Measurements from ENCODE around the gene RFC2. TPM values are rescaled to one million over a fixed set of nuclear protein-coding genes. Genes with fewer than 3 reads are reported as not detected.
A peak's percentile ranks its signal among the peaks of the same experiment; 100 is the strongest.

Gene RFC2
- polyA plus RNA-seq, 1 of the 3 experiments (the other 2 are of a cell fraction): 31.2 TPM

GRCh38 chr7:74182453-74183090 lies 71.6 kb downstream of the RFC2 start:
- Histone ChIP-seq H3K9me2 (no peaks in the 10 kb centered on the region), H3F3A (replicated peaks; ENCODE audit: insufficient read depth) (peaks cover 7% of the 10 kb centered on the region), H3K79me2 (ENCODE audit: insufficient read depth) (peaks cover 100% of the 10 kb centered on the region), H3K4me3 (ENCODE audit: low read depth in 2 of 2, low read length in 1 of 2) (no peak overlapping the region), H3K36me3 (replicated peaks in 1 of 2; ENCODE audit: control insufficient read depth in 1 of 2, insufficient read depth in 2 of 2, low read length in 1 of 2) (peaks cover 21 to 37% of the 10 kb centered on the region in 2 experiments), H3K4me2 (no peak overlapping the region), H3K27me3 (ENCODE audit: insufficient read depth) (no peaks in the 10 kb centered on the region), H3K9ac (no peak overlapping the region), H2AFZ (ENCODE audit: low read depth) (no peak overlapping the region), H3K9me3 (no peaks in the 10 kb centered on the region), H3K27ac (ENCODE audit: low read depth in 2 of 2, low read length in 1 of 2) (peak overlapping the region in 1 of 2 experiments; percentile 2; a peak in 2 of 4 replicates), H3K4me1 (ENCODE audit: control insufficient read depth in 1 of 2, insufficient read depth in 2 of 2, low read depth in 1 of 2, low read length in 1 of 2) (peaks cover 13 to 22% of the 10 kb centered on the region in 2 experiments; a peak in 2 of 4 replicates), H4K20me1 (ENCODE audit: insufficient read depth) (peaks cover 100% of the 10 kb centered on the region)
- WGBS (ENCODE audit: low lambda C conversion rate): 93% methylated on average over 6 of the region's 6 CpGs
- no peak for DNase-seq
- ChIA-PET POLR2A (interaction anchor here (3.0 kb wide), 1 partner anchor 8 kb away, joined by 16 read pairs; the partner anchor contains the start of gene EIF4H), CTCF (interaction anchor here (0.8 to 6.8 kb wide), 11 partner anchors 7 to 317 kb away, joined by 3 to 50 read pairs (median 8); no protein-coding TSS in a partner anchor)
- TF ChIP-seq POLR2AphosphoS5 (IDR thresholded peaks at IDR 0.05; ENCODE audit: low read depth, low read length): no peak
- no peak for TF ChIP-seq CTCF (IDR thresholded peaks at IDR 0.05)
- TF ChIP-seq MAX (IDR thresholded peaks at IDR 0.05; ENCODE audit: low read depth): no peak
- no peak for TF ChIP-seq YY1 (IDR thresholded peaks at IDR 0.05; ENCODE audit: low read depth)
- no peak for TF ChIP-seq JUND (IDR thresholded peaks at IDR 0.05)
- no peak for TF ChIP-seq GATA2 (CRISPR knock-in tag; IDR thresholded peaks at IDR 0.05)
- no peak for TF ChIP-seq RCOR1 (IDR thresholded peaks at IDR 0.05; ENCODE audit: low read length)
- no peak for TF ChIP-seq GABPA (IDR thresholded peaks at IDR 0.05; ENCODE audit: low read depth)
- TF ChIP-seq CHD2 (IDR thresholded peaks at IDR 0.05; ENCODE audit: low read length, partially characterized antibody): no peak
- no peak for TF ChIP-seq USF1 (IDR thresholded peaks at IDR 0.05; ENCODE audit: borderline replicate concordance, low read depth)
- no peak for TF ChIP-seq RFX5 (IDR thresholded peaks at IDR 0.05; ENCODE audit: low read length)
- TF ChIP-seq EZH2phosphoT487 (IDR thresholded peaks at IDR 0.05; ENCODE audit: borderline replicate concordance, low read depth): no peak
- TF ChIP-seq ELF1 (IDR thresholded peaks at IDR 0.05): no peak
- TF ChIP-seq FOXM1 (IDR thresholded peaks at IDR 0.05; ENCODE audit: low read depth): no peak
- TF ChIP-seq USF2 (IDR thresholded peaks at IDR 0.05; ENCODE audit: borderline replicate concordance, low read depth, low read length): no peak
- no peak for TF ChIP-seq RXRA (IDR thresholded peaks at IDR 0.05; ENCODE audit: borderline replicate concordance, low read depth)
- no peak for TF ChIP-seq REST (IDR thresholded peaks at IDR 0.05; ENCODE audit: low read depth, low read length)
- TF ChIP-seq FOSL2 (IDR thresholded peaks at IDR 0.05; ENCODE audit: borderline replicate concordance, low read depth): no peak
